GM21515 (cell line): ENCODE measurements around the gene YTHDC1.
"Not testable (repeated sequence)": the region's sequence is repeated elsewhere in the genome, so short reads cannot be mapped to it uniquely, and the experiment has no call there.

Experiments used
- ATAC-seq: cut with Tn5 transposase; IDR thresholded peaks from one replicate; pipeline ENCODE4 v1.9.1; 2021; ENCODE audit not compliant: unreplicated experiment

Gene YTHDC1

GRCh38 chr4:68349649-68350360, at the start of gene YTHDC1:
TSS of gene YTHDC1 (minus strand) at chr4:68350090. CDS start at chr4:68349753, 337 bp downstream.
- peak; percentile 98 for ATAC-seq

GRCh38 chr4:68399306-68399705, 49.4 kb upstream of the YTHDC1 start:
- ATAC-seq: no peak

GRCh38 chr4:68396756-68397155, 46.9 kb upstream of the YTHDC1 start:
- no peak for ATAC-seq

GRCh38 chr4:68391436-68391835, 41.5 kb upstream of the YTHDC1 start:
- ATAC-seq: no peak

GRCh38 chr4:68390205-68390935, 40.5 kb upstream of the YTHDC1 start:
- ATAC-seq: no peak

GRCh38 chr4:68389386-68389913, 39.6 kb upstream of the YTHDC1 start:
- not testable (repeated sequence) for ATAC-seq

GRCh38 chr4:68388347-68388865, 38.5 kb upstream of the YTHDC1 start:
- ATAC-seq: no peak

GRCh38 chr4:68385267-68385666, 35.4 kb upstream of the YTHDC1 start:
- ATAC-seq: no peak

- ATAC-seq: no peak
Observed at GRCh38 chr4:68383115-68383514, 33.2 kb upstream of the YTHDC1 start.

GRCh38 chr4:68378226-68378625, 28.3 kb upstream of the YTHDC1 start:
- ATAC-seq: no peak

GRCh38 chr4:68375667-68376559, 26.0 kb upstream of the YTHDC1 start:
- peak; percentile 67 for ATAC-seq

GRCh38 chr4:68373513-68373912, 23.6 kb upstream of the YTHDC1 start:
- peak; percentile 87 for ATAC-seq

GRCh38 chr4:68372588-68372987, 22.7 kb upstream of the YTHDC1 start:
- no peak for ATAC-seq

GRCh38 chr4:68369142-68369805, 19.4 kb upstream of the YTHDC1 start:
- ATAC-seq: no peak

GRCh38 chr4:68368691-68369131, 18.8 kb upstream of the YTHDC1 start:
- ATAC-seq: no peak

- no peak for ATAC-seq
Observed at GRCh38 chr4:68367835-68368234, 17.9 kb upstream of the YTHDC1 start.

- no peak for ATAC-seq
Observed at GRCh38 chr4:68366600-68366999, 16.7 kb upstream of the YTHDC1 start.

- no peak for ATAC-seq
Observed at GRCh38 chr4:68365068-68365467, 15.2 kb upstream of the YTHDC1 start.

GRCh38 chr4:68361146-68361589, 11.3 kb upstream of the YTHDC1 start:
- no peak for ATAC-seq
